Esophagus squamous epithelium (tissue), 4 donors: ENCODE measurements around the gene NXF1.

Source experiments
- CTCF ChIP-seq, 6 experiments: fragments of 450-650 bp in 4 of 6; fragments of 200-600 bp in 2 of 6; sonication (generic) in 2 of 6; IDR thresholded peaks; one replicate each; pipeline ENCODE4 v1.5.1; 2016 to 2019; ENCODE audit warnings: antibody characterized with exemption in 6 of 6, mild to moderate bottlenecking in 4 of 6, moderate library complexity in 4 of 6
- POLR2A ChIP-seq, 4 donors: fragments of 450-650 bp; IDR thresholded peaks; one replicate each; pipeline ENCODE4 v1.6.1; 2017; ENCODE audit warnings: antibody characterized with exemption in 4 of 4, mild to moderate bottlenecking in 4 of 4, moderate library complexity in 3 of 4

GRCh38 chr11:62839050-62839945 is 34.1 kb upstream of the NXF1 start, which contains the start of gene WDR74:
- TF ChIP-seq CTCF (IDR thresholded peaks at IDR 0.05) = peak in 1 of 6 experiments; percentile 20
- peak in 3 of 4 donors; percentile 41 to 94 (median 73) for TF ChIP-seq POLR2A (IDR thresholded peaks at IDR 0.05)
